Chondrocyte (in vitro differentiated cells): ENCODE measurements around the gene KIRREL3. TPM values are rescaled to one million over a fixed set of nuclear protein-coding genes. Genes with fewer than 3 reads are reported as not detected.

Experiments used
- DNase-seq: peaks from one replicate; pipeline ENCODE4 v3.0.0; 2021; ENCODE audit warnings: mixed read lengths, low spot score
- H3K27ac Mint-ChIP-seq: one replicate; pipeline ENCODE4 v1.8.0; 2021; ENCODE audit warnings: mild to moderate bottlenecking, moderate library complexity, mixed read lengths; ENCODE audit not compliant: unreplicated experiment
- H3K27me3 Mint-ChIP-seq: 2 replicates; pipeline ENCODE4 v1.8.0; 2021; ENCODE audit warnings: low read depth, mixed read lengths
- H3K36me3 Mint-ChIP-seq: 2 replicates; pipeline ENCODE4 v1.8.0; 2021; ENCODE audit warnings: low read depth, mixed read lengths
- H3K4me1 Mint-ChIP-seq: 2 replicates; pipeline ENCODE4 v1.8.0; 2021; ENCODE audit warnings: low read depth, mild to moderate bottlenecking, mixed read lengths
- H3K4me3 Mint-ChIP-seq: one replicate; pipeline ENCODE4 v1.8.0; 2021; ENCODE audit warnings: mild to moderate bottlenecking, moderate library complexity, mixed read lengths; ENCODE audit not compliant: unreplicated experiment
- H3K9me3 Mint-ChIP-seq: 2 replicates; pipeline ENCODE4 v1.8.0; 2021; ENCODE audit warnings: low read depth, mixed read lengths
- CTCF ChIP-seq: fragments of 200-600 bp; sonication (generic); IDR thresholded peaks from 2 replicates; pipeline ENCODE4 v1.5.0; 2021; ENCODE audit warnings: antibody characterized with exemption, mild to moderate bottlenecking, moderate library complexity
- total RNA-seq: library from RNA; stranded (reverse); gene quantifications from 3 replicates; pipeline ENCODE4 v1.2.1, GENCODE V29; 2021

Gene KIRREL3
- total RNA-seq, 1 donor from 2014 or later, result 1.2 TPM

- Mint-ChIP-seq H3K27ac (no peak overlapping the region), H3K4me3 (no peak overlapping the region)
- no peak for DNase-seq
Measured at GRCh38 chr11:126438272-126438671, 562.3 kb downstream of the KIRREL3 start.

GRCh38 chr11:126437731-126438130, 562.8 kb downstream of the KIRREL3 start:
- H3K4me1 Mint-ChIP-seq, result peaks cover 17% of the 10 kb centered on the region
- no peak for TF ChIP-seq CTCF
- H3K27me3 Mint-ChIP-seq, result no peaks in the 10 kb centered on the region
- no peak overlapping the region for H3K27ac Mint-ChIP-seq
- H3K4me3 Mint-ChIP-seq, result no peak overlapping the region
- no peaks in the 10 kb centered on the region for H3K9me3 Mint-ChIP-seq
- no peak for DNase-seq
- H3K36me3 Mint-ChIP-seq, result no peaks in the 10 kb centered on the region

More at GRCh38 chr11:126438272-126438671, 562.3 kb downstream of the KIRREL3 start:
- H3K9me3 Mint-ChIP-seq, result no peaks in the 10 kb centered on the region
- H3K4me1 Mint-ChIP-seq, result peaks cover 17% of the 10 kb centered on the region
- no peaks in the 10 kb centered on the region for H3K36me3 Mint-ChIP-seq
- no peaks in the 10 kb centered on the region for H3K27me3 Mint-ChIP-seq
- no peak for TF ChIP-seq CTCF

GRCh38 chr11:126436209-126436755, 564.3 kb downstream of the KIRREL3 start:
- H3K9me3 Mint-ChIP-seq, result no peaks in the 10 kb centered on the region
- peaks cover 28% of the 10 kb centered on the region for H3K4me1 Mint-ChIP-seq
- TF ChIP-seq CTCF, result no peak
- no peak overlapping the region for H3K27ac Mint-ChIP-seq
- no peaks in the 10 kb centered on the region for H3K27me3 Mint-ChIP-seq
- H3K4me3 Mint-ChIP-seq, result no peak overlapping the region
- H3K36me3 Mint-ChIP-seq, result no peaks in the 10 kb centered on the region
- no peak for DNase-seq

- H3K27me3 Mint-ChIP-seq, result no peaks in the 10 kb centered on the region
- H3K4me1 Mint-ChIP-seq, result peaks cover 30% of the 10 kb centered on the region
Measured at GRCh38 chr11:126434950-126435335, 565.6 kb downstream of the KIRREL3 start.

More at GRCh38 chr11:126434950-126435335, 565.6 kb downstream of the KIRREL3 start:
- TF ChIP-seq CTCF, result no peak
- Mint-ChIP-seq H3K4me3 (no peak overlapping the region), H3K9me3 (no peaks in the 10 kb centered on the region), H3K27ac (no peak overlapping the region), H3K36me3 (no peaks in the 10 kb centered on the region)
- no peak for DNase-seq
